Keratinocyte (primary cell): ENCODE data around the gene CDC42SE2. TPM values are rescaled to one million over a fixed set of nuclear protein-coding genes. Genes with fewer than 3 reads are reported as not detected.
A peak's percentile ranks its signal among the peaks of the same experiment; 100 is the strongest.

Experiments
- DNase-seq: peaks from one replicate; pipeline ENCODE4 v3.0.0-alpha.2; 2011; ENCODE audit warnings: low read depth, missing footprints, low spot score
- FAIRE-seq: peaks from 2 replicates; lab custom pipeline; 2011; peaks lifted over from hg19 to GRCh38; lab: Jason Lieb, UNC
- H2AFZ ChIP-seq: 2 replicates; pipeline ENCODE4 v1.6.0; 2012; ENCODE audit warnings: low read length, control low read depth, inconsistent platforms; ENCODE audit not compliant: control insufficient read depth
- H3K27ac ChIP-seq: 2 replicates; pipeline ENCODE4 v1.5.1; 2011; ENCODE audit warnings: low read length; ENCODE audit not compliant: control insufficient read depth, insufficient read depth
- H3K27me3 ChIP-seq: 3 replicates; pipeline ENCODE4 v1.6.0; 2011; ENCODE audit warnings: low read length; ENCODE audit not compliant: control insufficient read depth, insufficient read depth; ENCODE audit errors: extremely low read depth
- H3K36me3 ChIP-seq, 2 experiments: 2 replicates in 1 of 2; 3 replicates in 1 of 2; pipeline ENCODE4 v1.5.1; 2011; ENCODE audit warnings: low read length in 2 of 2, mild to moderate bottlenecking in 1 of 2; ENCODE audit not compliant: control insufficient read depth in 2 of 2, insufficient read depth in 2 of 2; ENCODE audit errors: extremely low read depth in 1 of 2
- H3K4me1 ChIP-seq: 3 replicates; pipeline ENCODE4 v1.5.1; 2011; ENCODE audit warnings: low read length; ENCODE audit not compliant: control insufficient read depth, insufficient read depth; ENCODE audit errors: extremely low read depth
- H3K4me2 ChIP-seq: 3 replicates; pipeline ENCODE4 v1.6.0; 2011; ENCODE audit warnings: low read depth, low read length; ENCODE audit not compliant: control insufficient read depth, insufficient read depth; ENCODE audit errors: extremely low read depth
- H3K4me3 ChIP-seq, 3 experiments: fragments of 200-600 bp in 1 of 3; sonication (generic) in 1 of 3; 2 replicates in 2 of 3; 3 replicates in 1 of 3; pipeline ENCODE4 v1.5.1; 2011 to 2016; ENCODE audit warnings: low read length in 3 of 3, mild to moderate bottlenecking in 3 of 3, control low read depth in 2 of 3, inconsistent platforms in 1 of 3, low read depth in 1 of 3, mixed read lengths in 1 of 3, mixed run types in 1 of 3, moderate library complexity in 1 of 3; ENCODE audit not compliant: control insufficient read depth in 2 of 3, insufficient read depth in 2 of 3; ENCODE audit errors: extremely low read depth in 1 of 3
- H3K79me2 ChIP-seq: 2 replicates; pipeline ENCODE4 v1.6.0; 2012; ENCODE audit warnings: low read length; ENCODE audit not compliant: control insufficient read depth, insufficient read depth
- H3K9ac ChIP-seq: 3 replicates; pipeline ENCODE4 v1.6.0; 2011; ENCODE audit warnings: low read length; ENCODE audit not compliant: control insufficient read depth, insufficient read depth; ENCODE audit errors: extremely low read depth
- H3K9me1 ChIP-seq: 3 replicates; pipeline ENCODE4 v1.6.0; 2011; ENCODE audit warnings: low read length; ENCODE audit not compliant: control insufficient read depth, insufficient read depth; ENCODE audit errors: extremely low read depth
- H3K9me3 ChIP-seq: 2 replicates; pipeline ENCODE4 v1.5.1; 2012; ENCODE audit warnings: low read depth, low read length; ENCODE audit not compliant: control insufficient read depth
- H4K20me1 ChIP-seq: 3 replicates; pipeline ENCODE4 v1.6.0; 2011; ENCODE audit warnings: low read length; ENCODE audit not compliant: control insufficient read depth, insufficient read depth; ENCODE audit errors: extremely low read depth
- EZH2 ChIP-seq: IDR thresholded peaks from one replicate; pipeline ENCODE4 v1.6.1; 2012; ENCODE audit warnings: inconsistent platforms, mild to moderate bottlenecking, low read length, moderate library complexity
- dilution Hi-C: fragments of 300-500 bp; cut with MboI; formaldehyde crosslinking; loops from one replicate; pipeline ENCODE4 v1.7.0; 2020; ENCODE audit warnings: low sequenced_read_pairs; ENCODE audit not compliant: extremely low pct_ligation_motif_present
- polyA plus RNA-seq, 5 experiments: library from polyadenylated mRNA; depleted of rRNA in 3 of 5; stranded (reverse) in 3 of 5; stranded (forward) in 1 of 5; unstranded in 1 of 5; fragments of >200 nt; gene quantifications; 1 replicate in 1 of 5; 2 replicates in 3 of 5; 3 replicates in 1 of 5; pipeline versions ENCODE4 v1.2.1 to v1.2.3, GENCODE V29; 2011 to 2012; ENCODE audit warnings: missing spikeins in 2 of 5, low read depth in 1 of 5, low replicate concordance in 1 of 5
- TF ChIP-seq, protein P1 (sequence below), 3 experiments: IDR thresholded peaks in 1 of 3; conservative IDR thresholded peaks in 1 of 3; optimal IDR thresholded peaks in 1 of 3; 2 replicates in 2 of 3; 3 replicates in 1 of 3; pipeline versions ENCODE3 to v1.5.1; 2011; ENCODE audit warnings: low read length in 3 of 3, mild to moderate bottlenecking in 3 of 3, moderate library complexity in 2 of 3, control low read depth in 1 of 3, inconsistent platforms in 1 of 3; ENCODE audit not compliant: insufficient read depth in 2 of 3; ENCODE audit errors: extremely low read depth in 1 of 3

CDC42SE2 gene
- polyA plus RNA-seq, 1 donor (not counting 4 experiments of a cell fraction or from before 2014, with no cell fraction given) = 32.5 TPM

DNA sequence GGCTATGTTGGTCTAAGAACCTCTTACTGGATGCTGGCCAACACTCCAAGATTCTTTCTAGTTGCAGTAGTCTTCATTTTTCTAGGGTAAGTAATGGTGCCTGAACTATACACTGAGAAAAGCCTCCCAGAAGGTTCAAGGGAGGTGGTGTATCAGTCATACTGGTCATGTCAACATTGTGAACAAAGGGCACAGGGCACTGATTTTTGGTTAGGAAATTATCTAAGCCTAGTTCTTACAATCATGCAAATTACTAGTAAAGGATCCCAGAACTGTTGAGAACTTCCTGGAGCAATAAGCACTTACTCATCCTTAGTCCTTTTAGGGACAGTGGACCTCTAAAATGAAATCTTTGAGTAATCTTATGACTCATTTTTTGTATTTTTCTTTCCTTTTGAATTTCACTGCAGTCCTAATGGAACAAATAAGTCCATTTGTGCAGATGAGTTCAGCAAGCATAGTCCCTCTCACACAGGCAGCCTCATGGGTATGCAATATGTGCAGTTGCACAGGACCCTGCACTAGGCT is 21.1 kb upstream of the CDC42SE2 start:
- no peak overlapping the region for H2AFZ ChIP-seq
- no peaks in the 10 kb centered on the region for H4K20me1 ChIP-seq
- H3K9me3 ChIP-seq = no peaks in the 10 kb centered on the region
- no peaks in the 10 kb centered on the region for H3K79me2 ChIP-seq
- H3K4me3 ChIP-seq = no peak overlapping the region
- H3K4me2 ChIP-seq = peak overlapping the region; percentile 33
- H3K27ac ChIP-seq = peak overlapping the region; percentile 35
- TF ChIP-seq EZH2 = no peak
- TF ChIP-seq, protein P1, sequence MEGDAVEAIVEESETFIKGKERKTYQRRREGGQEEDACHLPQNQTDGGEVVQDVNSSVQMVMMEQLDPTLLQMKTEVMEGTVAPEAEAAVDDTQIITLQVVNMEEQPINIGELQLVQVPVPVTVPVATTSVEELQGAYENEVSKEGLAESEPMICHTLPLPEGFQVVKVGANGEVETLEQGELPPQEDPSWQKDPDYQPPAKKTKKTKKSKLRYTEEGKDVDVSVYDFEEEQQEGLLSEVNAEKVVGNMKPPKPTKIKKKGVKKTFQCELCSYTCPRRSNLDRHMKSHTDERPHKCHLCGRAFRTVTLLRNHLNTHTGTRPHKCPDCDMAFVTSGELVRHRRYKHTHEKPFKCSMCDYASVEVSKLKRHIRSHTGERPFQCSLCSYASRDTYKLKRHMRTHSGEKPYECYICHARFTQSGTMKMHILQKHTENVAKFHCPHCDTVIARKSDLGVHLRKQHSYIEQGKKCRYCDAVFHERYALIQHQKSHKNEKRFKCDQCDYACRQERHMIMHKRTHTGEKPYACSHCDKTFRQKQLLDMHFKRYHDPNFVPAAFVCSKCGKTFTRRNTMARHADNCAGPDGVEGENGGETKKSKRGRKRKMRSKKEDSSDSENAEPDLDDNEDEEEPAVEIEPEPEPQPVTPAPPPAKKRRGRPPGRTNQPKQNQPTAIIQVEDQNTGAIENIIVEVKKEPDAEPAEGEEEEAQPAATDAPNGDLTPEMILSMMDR (optimal IDR thresholded peaks at IDR 0.05 in 1 of 3, IDR thresholded peaks at IDR 0.05 in 1 of 3, conservative IDR thresholded peaks at IDR 0.05 in 1 of 3; ENCODE audit: extremely low read depth in 1 of 3, insufficient read depth in 2 of 3, low read length in 3 of 3) = no peak
- no peaks in the 10 kb centered on the region for H3K27me3 ChIP-seq
- H3K9me1 ChIP-seq = no peaks in the 10 kb centered on the region
- H3K9ac ChIP-seq = no peak overlapping the region
- dilution Hi-C loops = no loop called here
- peak; percentile 93 for FAIRE-seq
- no peaks in the 10 kb centered on the region for H3K36me3 ChIP-seq
- DNase-seq = no peak
- H3K4me1 ChIP-seq = peaks cover 7% of the 10 kb centered on the region

DNA sequence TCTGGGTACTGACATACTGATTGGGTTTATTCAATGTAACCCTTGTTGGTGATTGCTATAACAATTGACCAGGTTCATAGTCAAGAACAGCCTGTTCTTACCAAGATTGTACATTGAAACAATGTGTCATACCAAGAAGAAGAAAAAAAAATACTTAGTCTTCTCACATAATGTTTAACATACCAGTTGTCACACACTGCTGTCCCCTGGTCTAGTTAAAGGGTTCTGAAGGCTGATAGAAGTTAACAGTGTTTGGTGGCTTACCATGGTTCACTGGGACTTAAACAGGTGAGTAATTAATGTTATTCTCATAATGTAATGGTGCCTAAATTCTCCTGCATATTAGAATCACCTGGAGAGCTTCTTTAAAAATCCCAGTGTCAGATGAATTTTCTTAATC is 18.5 kb upstream of the CDC42SE2 start:
- H3K4me3 ChIP-seq = no peak overlapping the region
- no peak overlapping the region for H2AFZ ChIP-seq
- H3K36me3 ChIP-seq = no peaks in the 10 kb centered on the region
- FAIRE-seq = no peak
- no peak for DNase-seq
- no peak for TF ChIP-seq EZH2
- TF ChIP-seq, protein P1 (optimal IDR thresholded peaks at IDR 0.05 in 1 of 3, IDR thresholded peaks at IDR 0.05 in 1 of 3, conservative IDR thresholded peaks at IDR 0.05 in 1 of 3; ENCODE audit: extremely low read depth in 1 of 3, insufficient read depth in 2 of 3, low read length in 3 of 3) = no peak
- no peaks in the 10 kb centered on the region for H3K79me2 ChIP-seq
- no peaks in the 10 kb centered on the region for H3K9me3 ChIP-seq
- H3K27ac ChIP-seq = no peak overlapping the region
- H3K4me1 ChIP-seq = peaks cover 7% of the 10 kb centered on the region
- no peaks in the 10 kb centered on the region for H4K20me1 ChIP-seq
- H3K9ac ChIP-seq = no peak overlapping the region
- dilution Hi-C loops = no loop called here
- no peak overlapping the region for H3K4me2 ChIP-seq
- H3K27me3 ChIP-seq = no peaks in the 10 kb centered on the region
- no peaks in the 10 kb centered on the region for H3K9me1 ChIP-seq
